Parathyroid adenoma (tissue), 2 donors: ENCODE data around the gene FAM50B.

Source experiments
- H2AFZ ChIP-seq: fragments of 300-600 bp; sonication (generic); one replicate; pipeline ENCODE4 v1.7.0; 2017; ENCODE audit warnings: antibody characterized with exemption, mild to moderate bottlenecking
- H3K27ac ChIP-seq: fragments of 300-600 bp; sonication (generic); one replicate; pipeline ENCODE4 v1.7.0; 2017
- H3K27me3 ChIP-seq: fragments of 300-600 bp; sonication (generic); one replicate; pipeline ENCODE4 v1.7.0; 2017; ENCODE audit warnings: low read length; ENCODE audit not compliant: control insufficient read depth, insufficient read depth
- H3K36me3 ChIP-seq: fragments of 300-600 bp; sonication (generic); one replicate; pipeline ENCODE4 v1.7.0; 2017; ENCODE audit warnings: low read length; ENCODE audit not compliant: control insufficient read depth, insufficient read depth
- H3K4me1 ChIP-seq: fragments of 300-600 bp; sonication (generic); one replicate; pipeline ENCODE4 v1.7.0; 2017; ENCODE audit warnings: control low read depth
- H3K4me2 ChIP-seq: fragments of 300-600 bp; sonication (generic); one replicate; pipeline ENCODE4 v1.7.0; 2017; ENCODE audit warnings: low read length
- H3K4me3 ChIP-seq: fragments of 300-600 bp; sonication (generic); one replicate; pipeline ENCODE4 v1.7.0; 2017; ENCODE audit warnings: low read depth, low read length
- H3K79me2 ChIP-seq: fragments of 300-600 bp; sonication (generic); one replicate; pipeline ENCODE4 v1.7.0; 2017; ENCODE audit warnings: control low read depth
- H3K9ac ChIP-seq: fragments of 300-600 bp; sonication (generic); one replicate; pipeline ENCODE4 v1.7.0; 2017; ENCODE audit warnings: mild to moderate bottlenecking
- H3K9me3 ChIP-seq: fragments of 300-600 bp; sonication (generic); one replicate; pipeline ENCODE4 v1.7.0; 2017; ENCODE audit warnings: low read length; ENCODE audit not compliant: control insufficient read depth
- TF ChIP-seq, protein P1 (sequence below): fragments of 300-600 bp; sonication (generic); IDR thresholded peaks from one replicate; pipeline ENCODE4 v1.7.0; 2017; ENCODE audit warnings: antibody characterized with exemption, mild to moderate bottlenecking
- donor health status: primary hyperparathyroidism.

Gene FAM50B

DNA sequence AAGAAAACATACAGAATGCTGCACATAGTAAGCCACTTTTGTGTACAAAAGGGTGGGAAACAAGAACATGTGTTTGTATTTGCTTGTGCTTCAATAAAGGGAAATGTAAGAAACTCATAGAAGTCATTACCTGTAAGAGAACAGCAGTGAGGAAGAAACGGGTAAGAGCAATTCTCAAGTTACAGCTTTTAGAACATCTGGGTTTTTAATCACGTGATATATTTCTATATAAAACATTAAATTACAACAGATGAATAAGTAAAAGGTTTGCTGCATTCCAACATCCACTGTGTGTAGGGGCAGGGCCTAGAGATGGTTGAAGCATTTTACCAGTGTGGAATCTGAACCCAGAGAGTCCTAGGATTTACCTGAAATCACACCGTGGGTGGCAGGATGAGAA lies 36.6 kb upstream of the FAM50B start:
- Histone ChIP-seq H3K27me3 (no peaks in the 10 kb centered on the region), H2AFZ (no peak overlapping the region), H3K27ac (no peak overlapping the region), H3K9ac (no peak overlapping the region), H3K4me3 (no peak overlapping the region), H3K4me1 (no peaks in the 10 kb centered on the region), H3K79me2 (no peaks in the 10 kb centered on the region), H3K36me3 (no peaks in the 10 kb centered on the region), H3K9me3 (no peaks in the 10 kb centered on the region), H3K4me2 (no peak overlapping the region)
- TF ChIP-seq, protein P1, sequence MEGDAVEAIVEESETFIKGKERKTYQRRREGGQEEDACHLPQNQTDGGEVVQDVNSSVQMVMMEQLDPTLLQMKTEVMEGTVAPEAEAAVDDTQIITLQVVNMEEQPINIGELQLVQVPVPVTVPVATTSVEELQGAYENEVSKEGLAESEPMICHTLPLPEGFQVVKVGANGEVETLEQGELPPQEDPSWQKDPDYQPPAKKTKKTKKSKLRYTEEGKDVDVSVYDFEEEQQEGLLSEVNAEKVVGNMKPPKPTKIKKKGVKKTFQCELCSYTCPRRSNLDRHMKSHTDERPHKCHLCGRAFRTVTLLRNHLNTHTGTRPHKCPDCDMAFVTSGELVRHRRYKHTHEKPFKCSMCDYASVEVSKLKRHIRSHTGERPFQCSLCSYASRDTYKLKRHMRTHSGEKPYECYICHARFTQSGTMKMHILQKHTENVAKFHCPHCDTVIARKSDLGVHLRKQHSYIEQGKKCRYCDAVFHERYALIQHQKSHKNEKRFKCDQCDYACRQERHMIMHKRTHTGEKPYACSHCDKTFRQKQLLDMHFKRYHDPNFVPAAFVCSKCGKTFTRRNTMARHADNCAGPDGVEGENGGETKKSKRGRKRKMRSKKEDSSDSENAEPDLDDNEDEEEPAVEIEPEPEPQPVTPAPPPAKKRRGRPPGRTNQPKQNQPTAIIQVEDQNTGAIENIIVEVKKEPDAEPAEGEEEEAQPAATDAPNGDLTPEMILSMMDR = no peak

DNA sequence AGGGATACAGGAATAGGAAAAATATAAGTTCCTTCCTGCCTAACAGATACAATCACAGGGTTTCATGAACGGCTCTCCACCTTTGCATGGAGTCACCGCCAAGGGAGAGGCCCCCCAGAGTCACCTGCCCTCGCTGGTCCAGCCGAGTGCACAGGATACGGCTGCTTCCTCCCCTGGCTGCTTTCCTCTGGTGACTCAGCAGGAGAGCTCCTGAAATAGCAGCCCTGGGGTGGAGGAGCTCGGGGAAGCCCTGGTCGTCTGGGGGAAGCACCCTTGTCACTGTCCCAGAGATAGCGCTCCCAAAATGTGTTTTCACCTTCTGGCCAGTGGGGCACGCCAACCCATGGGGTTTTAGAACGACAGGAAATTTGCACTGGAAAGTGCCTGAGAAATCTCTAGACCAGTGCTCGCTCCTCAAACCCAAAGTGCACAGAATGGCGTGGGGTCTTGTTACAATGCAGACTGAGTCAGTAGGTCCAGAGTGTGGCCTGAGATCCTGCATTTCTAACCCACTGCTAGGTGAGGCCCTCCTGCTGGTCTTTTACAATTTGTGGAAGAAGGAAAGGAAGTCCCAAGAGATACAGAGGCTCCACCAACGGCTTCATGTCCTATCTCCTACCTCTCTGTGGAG lies 35.9 kb upstream of the FAM50B start:
- TF ChIP-seq, protein P1 = no peak
- Histone ChIP-seq H3K79me2 (no peaks in the 10 kb centered on the region), H2AFZ (no peak overlapping the region), H3K9ac (no peak overlapping the region), H3K4me3 (no peak overlapping the region), H3K36me3 (no peaks in the 10 kb centered on the region), H3K4me1 (no peaks in the 10 kb centered on the region), H3K27me3 (no peaks in the 10 kb centered on the region), H3K27ac (no peak overlapping the region), H3K9me3 (no peaks in the 10 kb centered on the region), H3K4me2 (no peak overlapping the region)

DNA sequence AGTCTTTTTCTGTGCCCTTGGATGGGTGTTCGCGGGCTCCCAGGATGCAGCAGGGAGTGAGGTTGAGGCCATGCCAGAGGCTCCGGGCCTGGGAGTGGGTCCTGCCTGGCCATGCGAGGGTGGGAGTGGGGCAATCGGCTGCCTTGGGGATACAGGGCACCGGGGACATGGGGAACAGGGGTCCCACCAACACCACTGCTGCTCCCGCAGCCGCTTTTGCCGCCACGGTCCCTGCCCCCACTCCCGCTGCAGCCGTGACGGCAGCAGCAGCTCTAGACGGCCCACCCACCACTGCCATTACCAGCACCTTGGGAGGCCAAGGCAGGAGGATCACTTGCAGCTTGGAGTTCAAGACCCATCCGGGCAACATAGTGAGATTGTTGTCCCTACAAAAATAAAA lies 35.3 kb upstream of the FAM50B start:
- Histone ChIP-seq H3K36me3 (no peaks in the 10 kb centered on the region), H3K27ac (no peak overlapping the region), H3K27me3 (no peaks in the 10 kb centered on the region), H2AFZ (no peak overlapping the region), H3K4me3 (no peak overlapping the region), H3K9me3 (no peaks in the 10 kb centered on the region), H3K4me2 (no peak overlapping the region), H3K79me2 (no peaks in the 10 kb centered on the region), H3K4me1 (no peaks in the 10 kb centered on the region), H3K9ac (no peak overlapping the region)
- TF ChIP-seq, protein P1 = no peak

DNA sequence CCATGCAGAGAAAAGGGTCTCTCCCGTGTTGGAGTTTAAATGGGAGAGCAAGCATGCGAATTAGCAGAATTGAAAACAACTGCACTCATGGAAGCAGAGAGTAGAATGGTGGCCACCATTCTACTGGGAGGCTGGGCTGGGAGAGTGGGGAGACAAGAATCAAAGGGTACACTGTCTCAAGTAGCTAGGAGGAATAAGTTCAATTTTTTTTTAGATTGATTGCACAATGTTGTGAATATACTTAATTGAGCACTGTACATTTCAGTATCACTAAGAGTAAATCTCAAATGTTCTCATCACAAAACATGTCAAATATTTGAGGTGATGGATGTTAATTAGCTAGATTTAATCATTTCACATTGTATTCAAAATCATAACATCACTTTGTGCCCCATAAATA lies 34.6 kb upstream of the FAM50B start:
- H3K4me2 ChIP-seq = no peak overlapping the region
- H3K9ac ChIP-seq = no peak overlapping the region
- no peaks in the 10 kb centered on the region for H3K4me1 ChIP-seq
- no peak overlapping the region for H3K27ac ChIP-seq
- no peaks in the 10 kb centered on the region for H3K79me2 ChIP-seq
- H2AFZ ChIP-seq = no peak overlapping the region
- H3K9me3 ChIP-seq = no peaks in the 10 kb centered on the region
- no peaks in the 10 kb centered on the region for H3K27me3 ChIP-seq
- TF ChIP-seq, protein P1 = no peak
- H3K36me3 ChIP-seq = no peaks in the 10 kb centered on the region
- no peak overlapping the region for H3K4me3 ChIP-seq

DNA sequence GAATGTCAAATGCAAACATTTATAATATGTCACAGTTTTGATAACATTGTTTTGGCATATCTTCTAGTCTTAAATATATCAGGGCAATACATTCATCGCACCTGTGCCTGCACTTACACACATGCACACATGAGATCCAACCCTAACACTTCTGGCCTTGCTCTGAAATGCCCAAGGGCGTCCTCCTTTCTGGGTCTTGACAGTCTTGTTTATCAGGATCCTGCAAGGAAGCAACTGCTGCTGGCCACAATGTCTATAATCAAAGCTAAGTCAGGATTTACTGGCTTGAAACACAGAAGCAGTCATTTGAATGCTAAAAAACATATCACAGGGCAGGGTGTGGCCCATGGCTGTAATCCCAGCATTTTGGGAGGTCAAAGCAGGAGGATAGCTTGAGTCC lies 32.9 kb upstream of the FAM50B start:
- no peak overlapping the region for H2AFZ ChIP-seq
- H3K4me1 ChIP-seq = no peaks in the 10 kb centered on the region
- no peak overlapping the region for H3K4me3 ChIP-seq
- H3K9ac ChIP-seq = no peak overlapping the region
- no peak overlapping the region for H3K4me2 ChIP-seq
- no peaks in the 10 kb centered on the region for H3K79me2 ChIP-seq
- H3K9me3 ChIP-seq = no peaks in the 10 kb centered on the region
- TF ChIP-seq, protein P1 = no peak
- no peaks in the 10 kb centered on the region for H3K27me3 ChIP-seq
- no peaks in the 10 kb centered on the region for H3K36me3 ChIP-seq
- H3K27ac ChIP-seq = no peak overlapping the region
